ENCODE measurements around the gene LIM2. TPM values are rescaled to one million over a fixed set of nuclear protein-coding genes. Genes with fewer than 3 reads are reported as not detected.

The LIM2 gene
- total and polyA plus RNA-seq, 9 of the 15 experiments (the other 6 are each of a cell fraction or from before 2014, with no cell fraction given), result 0.07 to 0.45 (median 0.18) TPM; not detected in 4

GRCh38 chr19:51367565-51368365 lies 20.0 kb downstream of the LIM2 start (continued):
- TF ChIP-seq ELF2 (CRISPR knock-in tag; IDR thresholded peaks at IDR 0.05) (peak; percentile 49; the same call in 1 of the 2 replicates), ZNF77 (CRISPR knock-in tag; IDR thresholded peaks at IDR 0.05) (no peak), CCAR2 (IDR thresholded peaks at IDR 0.05; ENCODE audit: low read depth, low read length) (no peak), PYGO2 (tag; IDR thresholded peaks at IDR 0.05) (no peak), ZNF444 (CRISPR knock-in tag; IDR thresholded peaks at IDR 0.05) (no peak), RBBP5 (IDR thresholded peaks at IDR 0.05; ENCODE audit: borderline replicate concordance, insufficient read depth, low read length, poor library complexity, severe bottlenecking) (peak; percentile 66), TEAD2 (tag; IDR thresholded peaks at IDR 0.05) (no peak), PRPF4 (IDR thresholded peaks at IDR 0.05; ENCODE audit: insufficient read depth, low read depth, low read length, poor library complexity, severe bottlenecking) (no peak), FOXJ3 (CRISPR knock-in tag; IDR thresholded peaks at IDR 0.05) (no peak), SRSF7 (optimal IDR thresholded peaks at IDR 0.05; ENCODE audit: low read depth, low read length) (no peak), BRCA1 (IDR thresholded peaks at IDR 0.05) (no peak), BRCA1 (CRISPR knock-in tag; IDR thresholded peaks at IDR 0.05) (no peak), ASH1L (IDR thresholded peaks at IDR 0.05; ENCODE audit: borderline replicate concordance, low read depth, partially characterized antibody) (no peak), ZKSCAN8 (CRISPR knock-in tag; IDR thresholded peaks at IDR 0.05) (no peak), HDAC2 (IDR thresholded peaks at IDR 0.05) (peak; percentile 49; the same call in 1 of the 2 replicates), SMAD3 (CRISPR knock-in tag; conservative IDR thresholded peaks at IDR 0.05) (no peak), DDX20 (tag; IDR thresholded peaks at IDR 0.05; ENCODE audit: low read depth) (no peak), EWSR1 (IDR thresholded peaks at IDR 0.05; ENCODE audit: borderline replicate concordance, low read depth, partially characterized antibody) (no peak)
- TF ChIP-seq, protein P1, sequence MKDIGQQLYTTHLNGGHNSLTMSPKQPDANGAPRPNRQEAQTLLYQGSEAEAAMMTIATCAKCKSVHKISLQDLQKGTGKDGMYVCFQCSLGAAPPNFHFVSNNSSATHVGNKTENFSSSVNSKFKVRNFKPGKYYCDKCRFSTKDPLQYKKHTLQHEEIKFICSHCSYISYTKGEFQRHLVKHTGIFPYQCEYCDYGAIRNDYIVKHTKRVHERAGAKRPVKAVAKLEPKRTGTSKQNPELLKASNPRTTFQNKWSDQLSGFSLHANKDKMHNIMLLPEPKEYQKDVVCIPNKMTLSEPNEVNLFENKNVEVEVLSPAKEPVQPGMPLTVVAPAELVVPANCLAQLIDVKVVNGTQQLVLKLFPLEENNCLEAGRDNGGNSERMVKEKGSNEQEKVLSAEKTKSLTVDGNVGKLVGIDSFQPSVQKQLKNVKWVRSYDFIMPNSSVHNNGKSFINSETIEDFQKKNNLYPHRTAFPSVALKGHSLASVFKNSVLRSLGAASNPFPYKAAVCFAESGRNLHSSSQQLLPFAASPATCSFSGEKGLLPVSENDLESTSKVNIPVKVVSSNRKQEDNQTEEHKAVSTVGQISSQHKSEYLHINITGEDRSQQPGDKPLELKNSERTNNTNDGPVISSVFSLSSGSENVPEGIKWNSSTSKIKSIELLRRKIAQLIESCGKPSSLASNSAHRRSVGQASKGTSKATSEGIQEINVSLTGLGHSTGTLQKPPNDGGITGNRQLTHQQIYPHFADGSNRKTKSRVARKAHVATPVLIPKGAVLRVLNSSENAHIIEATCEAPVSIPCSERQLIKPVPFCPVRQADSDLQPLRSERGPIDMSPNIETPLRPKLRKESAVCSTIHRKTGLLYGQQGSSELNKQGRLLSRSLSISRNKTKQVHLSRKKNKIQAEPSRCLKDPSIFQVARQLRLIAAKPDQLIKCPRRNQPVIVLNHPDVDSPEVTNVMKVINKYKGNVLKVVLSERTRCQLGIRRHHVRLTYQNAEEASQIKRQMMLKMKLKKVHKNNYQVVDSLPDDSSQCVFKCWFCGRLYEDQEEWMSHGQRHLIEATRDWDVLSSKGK (CRISPR knock-in tag; IDR thresholded peaks at IDR 0.05), result no peak
